Measurements from ENCODE around the gene ZNF729.
"Not testable (repeated sequence)": the region's sequence is repeated elsewhere in the genome, so short reads cannot be mapped to it uniquely, and the experiment has no call there.

The ZNF729 gene

DNA sequence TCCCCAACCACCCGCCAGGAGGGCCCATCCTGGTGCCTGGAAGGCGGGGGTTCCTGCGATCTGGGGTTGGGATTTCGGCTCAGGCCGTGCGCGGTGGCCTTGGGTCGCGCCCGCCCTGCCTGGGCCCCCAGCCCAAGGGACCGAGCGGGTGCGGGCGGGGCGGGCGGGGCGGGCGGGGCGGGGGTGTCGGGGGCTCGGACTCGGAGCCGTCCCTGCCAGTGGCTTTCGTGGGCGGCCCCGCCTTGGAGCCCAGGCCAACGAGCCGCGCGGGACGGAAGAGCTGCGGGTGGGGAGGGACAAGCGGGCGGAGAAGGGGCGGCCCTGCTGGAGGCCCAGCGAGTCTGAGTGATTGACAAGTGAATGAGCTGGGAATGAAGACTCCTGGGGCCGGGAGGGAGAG, 24.6 kb upstream of the ZNF729 start:
- H2AFZ ChIP-seq, result no peak overlapping the region
- no peak overlapping the region for H3K4me3 ChIP-seq (ENCODE audit: low read depth, low read length)
- no peaks in the 10 kb centered on the region for H3K27me3 ChIP-seq (ENCODE audit: control insufficient read depth, insufficient read depth, low read length)
- TF ChIP-seq, protein P1, sequence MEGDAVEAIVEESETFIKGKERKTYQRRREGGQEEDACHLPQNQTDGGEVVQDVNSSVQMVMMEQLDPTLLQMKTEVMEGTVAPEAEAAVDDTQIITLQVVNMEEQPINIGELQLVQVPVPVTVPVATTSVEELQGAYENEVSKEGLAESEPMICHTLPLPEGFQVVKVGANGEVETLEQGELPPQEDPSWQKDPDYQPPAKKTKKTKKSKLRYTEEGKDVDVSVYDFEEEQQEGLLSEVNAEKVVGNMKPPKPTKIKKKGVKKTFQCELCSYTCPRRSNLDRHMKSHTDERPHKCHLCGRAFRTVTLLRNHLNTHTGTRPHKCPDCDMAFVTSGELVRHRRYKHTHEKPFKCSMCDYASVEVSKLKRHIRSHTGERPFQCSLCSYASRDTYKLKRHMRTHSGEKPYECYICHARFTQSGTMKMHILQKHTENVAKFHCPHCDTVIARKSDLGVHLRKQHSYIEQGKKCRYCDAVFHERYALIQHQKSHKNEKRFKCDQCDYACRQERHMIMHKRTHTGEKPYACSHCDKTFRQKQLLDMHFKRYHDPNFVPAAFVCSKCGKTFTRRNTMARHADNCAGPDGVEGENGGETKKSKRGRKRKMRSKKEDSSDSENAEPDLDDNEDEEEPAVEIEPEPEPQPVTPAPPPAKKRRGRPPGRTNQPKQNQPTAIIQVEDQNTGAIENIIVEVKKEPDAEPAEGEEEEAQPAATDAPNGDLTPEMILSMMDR (IDR thresholded peaks at IDR 0.05), result no peak
- H3K79me2 ChIP-seq, result no peaks in the 10 kb centered on the region
- no peaks in the 10 kb centered on the region for H3K4me1 ChIP-seq
- H3K9ac ChIP-seq, result no peak overlapping the region
- H3K36me3 ChIP-seq (ENCODE audit: control insufficient read depth, insufficient read depth, low read length), result no peaks in the 10 kb centered on the region
- no peaks in the 10 kb centered on the region for H3K9me3 ChIP-seq (ENCODE audit: control insufficient read depth, low read length)
- no peak overlapping the region for H3K4me2 ChIP-seq (ENCODE audit: low read length)
- no peak overlapping the region for H3K27ac ChIP-seq

DNA sequence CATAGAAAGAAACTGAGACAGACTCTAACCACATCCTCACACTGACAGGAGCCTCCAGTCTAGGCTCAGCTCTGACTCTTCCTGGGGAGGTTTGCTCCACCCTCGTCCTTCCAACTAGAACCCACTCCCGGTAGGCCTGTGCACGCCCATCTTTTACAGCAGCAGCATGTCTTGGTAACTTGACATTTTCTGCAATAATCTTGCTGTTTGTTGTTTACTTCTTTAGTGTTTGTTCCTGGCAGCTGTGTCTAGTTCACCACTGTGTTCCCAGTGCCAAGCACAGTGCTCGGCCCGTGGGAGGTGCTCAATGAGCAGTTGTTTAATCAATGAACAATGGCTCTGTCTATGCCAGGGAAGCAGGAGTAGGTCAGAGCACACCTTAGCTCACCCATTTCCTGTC, 23.1 kb upstream of the ZNF729 start:
- Histone ChIP-seq H3K27me3 (ENCODE audit: control insufficient read depth, insufficient read depth, low read length) (no peaks in the 10 kb centered on the region), H2AFZ (no peak overlapping the region), H3K79me2 (no peaks in the 10 kb centered on the region), H3K4me3 (ENCODE audit: low read depth, low read length) (no peak overlapping the region), H3K9me3 (ENCODE audit: control insufficient read depth, low read length) (no peaks in the 10 kb centered on the region), H3K27ac (no peak overlapping the region), H3K36me3 (ENCODE audit: control insufficient read depth, insufficient read depth, low read length) (no peaks in the 10 kb centered on the region), H3K9ac (no peak overlapping the region), H3K4me2 (ENCODE audit: low read length) (no peak overlapping the region), H3K4me1 (no peaks in the 10 kb centered on the region)
- TF ChIP-seq, protein P1 (IDR thresholded peaks at IDR 0.05), result no peak

DNA sequence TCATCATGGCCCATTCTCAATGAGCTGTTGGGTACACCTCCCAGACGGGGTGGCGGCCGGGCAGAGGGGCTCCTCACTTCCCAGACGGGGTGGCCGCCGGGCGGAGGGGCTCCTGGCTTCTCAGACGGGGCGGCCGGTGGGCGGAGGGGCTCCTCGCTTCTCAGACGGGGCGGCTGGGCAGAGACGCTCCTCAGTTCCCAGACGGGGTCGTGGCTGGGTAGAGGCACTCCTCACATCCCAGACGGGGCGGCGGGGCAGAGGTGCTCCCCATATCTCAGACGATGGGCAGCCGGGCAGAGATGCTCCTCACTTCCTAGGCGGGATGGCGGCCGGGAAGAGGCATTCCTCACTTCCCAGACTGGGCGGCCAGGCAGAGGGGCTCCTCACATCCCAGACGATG, 35.3 kb downstream of the ZNF729 start:
- not testable (repeated sequence) for H3K27me3 ChIP-seq (ENCODE audit: control insufficient read depth, insufficient read depth, low read length); H3K9ac ChIP-seq; H3K4me1 ChIP-seq; H3K79me2 ChIP-seq; H2AFZ ChIP-seq; H3K27ac ChIP-seq; H3K4me2 ChIP-seq (ENCODE audit: low read length); H3K9me3 ChIP-seq (ENCODE audit: control insufficient read depth, low read length); H3K36me3 ChIP-seq (ENCODE audit: control insufficient read depth, insufficient read depth, low read length); H3K4me3 ChIP-seq (ENCODE audit: low read depth, low read length)

DNA sequence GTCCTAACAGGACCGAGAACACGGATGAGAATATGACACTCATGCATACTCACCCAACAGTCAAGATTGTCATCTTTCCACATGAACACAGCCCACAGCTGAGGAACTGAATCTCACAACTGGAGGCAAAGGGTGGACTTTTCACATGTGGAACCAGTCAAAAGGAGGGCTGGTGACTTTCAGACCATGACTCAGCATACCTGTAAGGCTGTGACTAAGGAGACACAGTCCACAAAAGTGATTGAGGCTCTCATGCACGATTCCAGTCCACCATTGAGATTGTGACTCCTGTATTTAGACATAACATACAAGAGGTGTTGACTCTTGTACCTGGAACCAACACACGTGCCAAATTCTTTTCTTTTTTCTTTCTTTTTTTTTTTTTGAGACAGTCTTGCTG, 40.0 kb downstream of the ZNF729 start:
- no peaks in the 10 kb centered on the region for H3K9me3 ChIP-seq (ENCODE audit: control insufficient read depth, low read length)
- no peak overlapping the region for H3K27ac ChIP-seq
- H3K4me2 ChIP-seq (ENCODE audit: low read length), result no peak overlapping the region
- no peaks in the 10 kb centered on the region for H3K4me1 ChIP-seq
- H3K4me3 ChIP-seq (ENCODE audit: low read depth, low read length), result no peak overlapping the region
- H3K9ac ChIP-seq, result no peak overlapping the region
- no peak overlapping the region for H2AFZ ChIP-seq
- no peaks in the 10 kb centered on the region for H3K27me3 ChIP-seq (ENCODE audit: control insufficient read depth, insufficient read depth, low read length)
- no peaks in the 10 kb centered on the region for H3K79me2 ChIP-seq
- no peaks in the 10 kb centered on the region for H3K36me3 ChIP-seq (ENCODE audit: control insufficient read depth, insufficient read depth, low read length)
- TF ChIP-seq, protein P1 (IDR thresholded peaks at IDR 0.05), result no peak

DNA sequence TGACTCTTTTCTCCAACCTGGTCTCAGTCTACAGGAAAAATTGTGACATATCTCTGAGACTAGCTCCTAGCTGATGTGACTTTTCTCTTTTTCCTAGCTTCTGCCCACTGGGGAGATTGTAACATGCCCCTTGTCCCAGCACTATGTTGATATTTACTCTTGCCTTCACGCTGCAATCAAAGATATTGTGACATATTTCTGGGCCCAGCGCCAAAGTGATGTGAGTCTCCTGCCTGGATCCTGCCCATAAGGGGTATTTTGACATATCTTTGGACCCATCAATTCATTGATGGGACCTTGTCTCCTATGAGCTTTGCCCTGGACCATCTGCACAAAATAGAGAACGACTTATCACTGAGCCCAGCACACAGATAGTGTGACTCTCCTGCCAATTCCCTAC, 41.1 kb downstream of the ZNF729 start:
- Histone ChIP-seq H3K4me1 (no peaks in the 10 kb centered on the region), H3K27me3 (ENCODE audit: control insufficient read depth, insufficient read depth, low read length) (no peaks in the 10 kb centered on the region), H3K27ac (no peak overlapping the region), H3K79me2 (no peaks in the 10 kb centered on the region), H2AFZ (no peak overlapping the region), H3K9ac (no peak overlapping the region), H3K36me3 (ENCODE audit: control insufficient read depth, insufficient read depth, low read length) (no peaks in the 10 kb centered on the region), H3K9me3 (ENCODE audit: control insufficient read depth, low read length) (no peaks in the 10 kb centered on the region), H3K4me3 (ENCODE audit: low read depth, low read length) (no peak overlapping the region), H3K4me2 (ENCODE audit: low read length) (no peak overlapping the region)
- TF ChIP-seq, protein P1 (IDR thresholded peaks at IDR 0.05), result no peak

Measured in parathyroid adenoma (tissue), 2 donors.